ENCODE results near the gene ADAMTS2. TPM values are rescaled to one million over a fixed set of nuclear protein-coding genes. Genes with fewer than 3 reads are reported as not detected.

ADAMTS2 gene
- total and polyA plus RNA-seq, 2 donors (not counting 3 experiments of a cell fraction or from before 2014, with no cell fraction given): not detected

GRCh38 chr5:179131321-179131835, 213.9 kb downstream of the ADAMTS2 start:
- Histone ChIP-seq H3K27me3 (ENCODE audit: control insufficient read depth in 2 of 2, insufficient read depth in 2 of 2, low read length in 2 of 2) (no peaks in the 10 kb centered on the region), H3K4me2 (ENCODE audit: insufficient read depth, low read length) (no peak overlapping the region), H3K36me3 (ENCODE audit: control insufficient read depth in 2 of 2, extremely low read depth in 1 of 2, insufficient read depth in 2 of 2, low read length in 2 of 2) (no peaks in the 10 kb centered on the region), H2AFZ (ENCODE audit: low read depth, low read length) (no peak overlapping the region), H3K79me2 (ENCODE audit: control insufficient read depth, insufficient read depth, low read length) (no peaks in the 10 kb centered on the region), H3K9ac (replicated peaks; ENCODE audit: extremely low read depth, insufficient read depth, low read length) (no peak overlapping the region), H3K4me3 (replicated peaks in 1 of 3; ENCODE audit: insufficient read depth in 1 of 3, low read depth in 1 of 3, low read length in 3 of 3) (no peak overlapping the region), H4K20me1 (replicated peaks; ENCODE audit: control insufficient read depth, extremely low read depth, insufficient read depth, low read length) (no peaks in the 10 kb centered on the region), H3K9me1 (replicated peaks; ENCODE audit: control insufficient read depth, extremely low read depth, insufficient read depth, low read length) (no peaks in the 10 kb centered on the region), H3K4me1 (ENCODE audit: control insufficient read depth, extremely low read depth, insufficient read depth, low read length) (no peaks in the 10 kb centered on the region), H3K27ac (ENCODE audit: insufficient read depth, low read depth, low read length) (no peak overlapping the region), H3K9me3 (replicated peaks; ENCODE audit: control insufficient read depth, insufficient read depth, low read length) (peaks cover 5% of the 10 kb centered on the region)
- FAIRE-seq (no peak), DNase-seq (ENCODE audit: low read depth, low spot score) (no peak)
- ChIA-PET POLR2A (no interaction called here), CTCF (no interaction called here)
- no TSS peak for BruUV-seq (replicated peaks)
- no peak for TF ChIP-seq FOS (IDR thresholded peaks at IDR 0.05; ENCODE audit: borderline replicate concordance, insufficient read depth, low read length)
- dilution Hi-C loops (cut with MboI; ENCODE audit: extremely low pct_ligation_motif_present, low sequenced_read_pairs) (no loop called here), intact Hi-C loops (cut with micrococcal nuclease) (no loop called here)

DNA sequence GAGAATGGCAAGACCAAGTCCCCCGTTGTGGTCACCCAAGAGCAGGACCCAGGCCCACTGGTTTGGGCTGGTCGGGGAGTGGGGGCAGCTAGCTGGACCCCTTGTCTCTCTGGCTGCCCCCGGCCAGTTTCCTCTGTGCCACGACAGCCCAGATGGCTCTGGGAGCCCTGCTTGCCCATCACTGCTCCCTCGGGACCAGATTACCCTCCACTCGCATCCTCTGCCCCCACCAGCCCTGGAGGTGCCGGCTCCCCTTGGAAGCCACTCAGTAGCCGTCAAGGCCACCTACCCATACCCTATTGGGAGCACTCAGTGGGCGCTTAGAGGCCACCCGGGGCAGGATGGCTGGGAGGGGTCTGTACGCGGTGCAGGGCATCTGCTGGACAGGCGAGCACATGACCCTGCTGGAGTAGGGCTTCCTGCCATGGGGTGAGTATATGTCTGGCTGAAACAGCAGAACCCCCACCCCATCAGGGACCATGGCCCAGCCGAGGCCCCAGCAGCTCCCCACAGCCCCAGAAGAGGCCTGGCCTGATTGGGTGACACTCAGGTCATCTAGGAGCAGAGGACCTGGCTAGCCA, 215.1 kb downstream of the ADAMTS2 start:
- H3K9me3 ChIP-seq (replicated peaks; ENCODE audit: control insufficient read depth, insufficient read depth, low read length): peaks cover 2% of the 10 kb centered on the region
- BruUV-seq (replicated peaks): no TSS peak

More for the DNA sequence above, 215.1 kb downstream of the ADAMTS2 start:
- no peak overlapping the region for H3K27ac ChIP-seq (ENCODE audit: insufficient read depth, low read depth, low read length)
- POLR2A ChIA-PET: no interaction called here
- H2AFZ ChIP-seq (ENCODE audit: low read depth, low read length): no peak overlapping the region
- no peaks in the 10 kb centered on the region for H3K36me3 ChIP-seq (ENCODE audit: control insufficient read depth in 2 of 2, extremely low read depth in 1 of 2, insufficient read depth in 2 of 2, low read length in 2 of 2)
- H3K4me2 ChIP-seq (ENCODE audit: insufficient read depth, low read length): no peak overlapping the region
- no peaks in the 10 kb centered on the region for H4K20me1 ChIP-seq (replicated peaks; ENCODE audit: control insufficient read depth, extremely low read depth, insufficient read depth, low read length)
- dilution Hi-C loops (cut with MboI; ENCODE audit: extremely low pct_ligation_motif_present, low sequenced_read_pairs) (no loop called here), intact Hi-C loops (cut with micrococcal nuclease) (no loop called here)
- no peak overlapping the region for H3K9ac ChIP-seq (replicated peaks; ENCODE audit: extremely low read depth, insufficient read depth, low read length)
- H3K4me1 ChIP-seq (ENCODE audit: control insufficient read depth, extremely low read depth, insufficient read depth, low read length): no peaks in the 10 kb centered on the region
- no peaks in the 10 kb centered on the region for H3K27me3 ChIP-seq (ENCODE audit: control insufficient read depth in 2 of 2, insufficient read depth in 2 of 2, low read length in 2 of 2)
- CTCF ChIA-PET: no interaction called here
- H3K79me2 ChIP-seq (ENCODE audit: control insufficient read depth, insufficient read depth, low read length): no peaks in the 10 kb centered on the region
- FAIRE-seq: no peak
- no peak for DNase-seq (ENCODE audit: low read depth, low spot score)
- no peak overlapping the region for H3K4me3 ChIP-seq (replicated peaks in 1 of 3; ENCODE audit: insufficient read depth in 1 of 3, low read depth in 1 of 3, low read length in 3 of 3)
- TF ChIP-seq EZH2 (IDR thresholded peaks at IDR 0.05; ENCODE audit: borderline replicate concordance, low read depth, low read length, severe bottlenecking): no peak
- no peak for TF ChIP-seq MAX (IDR thresholded peaks at IDR 0.05; ENCODE audit: insufficient read depth, insufficient read length)
- no peak for TF ChIP-seq JUN (IDR thresholded peaks at IDR 0.05; ENCODE audit: borderline replicate concordance, insufficient read depth, insufficient read length, low read depth)
- no peak for TF ChIP-seq FOS (IDR thresholded peaks at IDR 0.05; ENCODE audit: borderline replicate concordance, insufficient read depth, low read length)
- no peak for TF ChIP-seq CTCF (IDR thresholded peaks at IDR 0.05; ENCODE audit: extremely low read depth in 1 of 2, insufficient read depth in 1 of 2, low read depth in 1 of 2, low read length in 2 of 2)
- no peak for TF ChIP-seq GATA2 (IDR thresholded peaks at IDR 0.05; ENCODE audit: insufficient read depth, insufficient read length, low read depth, low read length)
- no peak for TF ChIP-seq POLR2A (IDR thresholded peaks at IDR 0.05; ENCODE audit: low read depth, low read length)
- TF ChIP-seq MYC (IDR thresholded peaks at IDR 0.05; ENCODE audit: low read depth, low read length): no peak
- TF ChIP-seq POLR2AphosphoS5 (IDR thresholded peaks at IDR 0.05; ENCODE audit: insufficient read depth, low read depth, low read length): no peak
- H3K9me1 ChIP-seq (replicated peaks; ENCODE audit: control insufficient read depth, extremely low read depth, insufficient read depth, low read length): no peaks in the 10 kb centered on the region
